Osteoblast (primary cell): Measurements from ENCODE around the gene CXorf49. TPM values are rescaled to one million over a fixed set of nuclear protein-coding genes. Genes with fewer than 3 reads are reported as not detected.
"Not testable (repeated sequence)": the region's sequence is repeated elsewhere in the genome, so short reads cannot be mapped to it uniquely, and the experiment has no call there.

Source experiments
- DNase-seq: peaks from one replicate; pipeline ENCODE4 v3.0.0; 2011; ENCODE audit warnings: low spot score, mixed read lengths; ENCODE audit not compliant: insufficient read length; ENCODE audit errors: missing footprints
- H2AFZ ChIP-seq: 2 replicates; pipeline ENCODE4 v1.6.0; 2011; ENCODE audit warnings: mild to moderate bottlenecking, low read length
- H3K27ac ChIP-seq: 2 replicates; pipeline ENCODE4 v1.5.1; 2011; ENCODE audit warnings: mild to moderate bottlenecking, low read depth, low read length, moderate library complexity
- H3K27me3 ChIP-seq: 2 replicates; pipeline ENCODE4 v1.6.0; 2012; ENCODE audit warnings: mild to moderate bottlenecking, control low read depth, inconsistent platforms, low read length, moderate library complexity; ENCODE audit not compliant: insufficient read depth
- H3K36me3 ChIP-seq: 2 replicates; pipeline ENCODE4 v1.5.1; 2011; ENCODE audit warnings: mild to moderate bottlenecking, low read length, control low read depth, moderate library complexity; ENCODE audit not compliant: insufficient read depth
- H3K4me1 ChIP-seq: 2 replicates; pipeline ENCODE4 v1.5.1; 2011; ENCODE audit warnings: mild to moderate bottlenecking, low read length, control low read depth, moderate library complexity; ENCODE audit not compliant: insufficient read depth
- H3K4me2 ChIP-seq: 2 replicates; pipeline ENCODE4 v1.6.0; 2011; ENCODE audit warnings: mild to moderate bottlenecking, low read length; ENCODE audit not compliant: insufficient read depth
- H3K4me3 ChIP-seq: fragments of 200-600 bp; sonication (generic); 3 replicates; pipeline ENCODE4 v1.5.1; 2012; ENCODE audit warnings: mild to moderate bottlenecking, low read length, inconsistent platforms; ENCODE audit not compliant: insufficient read depth
- H3K79me2 ChIP-seq: 2 replicates; pipeline ENCODE4 v1.6.0; 2012; ENCODE audit warnings: mild to moderate bottlenecking, low read length, control low read depth, inconsistent platforms; ENCODE audit not compliant: insufficient read depth
- H3K9me3 ChIP-seq: 2 replicates; pipeline ENCODE4 v1.5.1; 2011; ENCODE audit warnings: low read depth, low read length, control low read depth
- H4K20me1 ChIP-seq: 2 replicates; pipeline ENCODE4 v1.6.0; 2012; ENCODE audit warnings: mild to moderate bottlenecking, low read length, control low read depth; ENCODE audit not compliant: insufficient read depth
- CTCF ChIP-seq: IDR thresholded peaks from 2 replicates; pipeline ENCODE4 v1.5.1; 2011; ENCODE audit warnings: mild to moderate bottlenecking, low read depth, low read length, moderate library complexity; ENCODE audit errors: extremely low read depth
- total RNA-seq: library from RNA; depleted of rRNA; stranded (reverse); fragments of >200 nt; gene quantifications from 2 replicates; pipeline ENCODE4 v1.2.3, GENCODE V29; 2012

Gene CXorf49
- total RNA-seq, 1 donor = not detected

GRCh38 chrX:71679575-71680207 lies 38.4 kb downstream of the CXorf49 start:
- no peak overlapping the region for H3K4me3 ChIP-seq
- H3K27me3 ChIP-seq = peaks cover 13% of the 10 kb centered on the region
- no peaks in the 10 kb centered on the region for H3K79me2 ChIP-seq
- no peak for DNase-seq
- H3K36me3 ChIP-seq = no peaks in the 10 kb centered on the region
- no peaks in the 10 kb centered on the region for H3K4me1 ChIP-seq
- H3K27ac ChIP-seq = no peak overlapping the region
- H3K4me2 ChIP-seq = no peak overlapping the region
- no peaks in the 10 kb centered on the region for H4K20me1 ChIP-seq
- no peak overlapping the region for H2AFZ ChIP-seq
- no peaks in the 10 kb centered on the region for H3K9me3 ChIP-seq
- no peak for TF ChIP-seq CTCF

DNA sequence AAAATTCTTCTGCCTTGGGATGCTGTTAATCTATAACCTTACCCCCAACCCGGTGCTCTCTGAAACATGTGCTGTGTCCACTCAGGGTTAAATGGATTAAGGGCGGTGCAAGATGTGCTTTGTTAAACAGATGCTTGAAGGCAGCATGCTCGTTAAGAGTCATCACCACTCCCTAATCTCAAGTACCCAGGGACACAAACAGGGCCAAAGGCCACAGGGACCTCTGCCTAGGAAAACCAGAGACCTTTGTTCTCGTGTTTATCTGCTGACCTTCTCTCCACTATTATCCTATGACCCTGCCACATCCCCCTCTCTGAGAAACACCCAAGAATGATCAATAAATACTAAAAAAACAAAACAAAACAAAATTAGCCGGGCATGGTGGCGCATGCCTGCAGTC lies 40.9 kb downstream of the CXorf49 start:
- not testable (repeated sequence) for H3K4me2 ChIP-seq, H3K36me3 ChIP-seq, H3K4me3 ChIP-seq, H3K79me2 ChIP-seq, H3K27ac ChIP-seq, H3K4me1 ChIP-seq, DNase-seq, H3K9me3 ChIP-seq, H4K20me1 ChIP-seq, H2AFZ ChIP-seq
- peaks cover 15% of the 10 kb centered on the region for H3K27me3 ChIP-seq

- DNase-seq, H4K20me1 ChIP-seq, H2AFZ ChIP-seq, H3K4me2 ChIP-seq, H3K36me3 ChIP-seq, H3K4me3 ChIP-seq, H3K27ac ChIP-seq, H3K79me2 ChIP-seq, H3K4me1 ChIP-seq, H3K9me3 ChIP-seq: not testable (repeated sequence)
- peaks cover 13% of the 10 kb centered on the region for H3K27me3 ChIP-seq
Measured at GRCh38 chrX:71676068-71676795, 41.9 kb downstream of the CXorf49 start.

DNA sequence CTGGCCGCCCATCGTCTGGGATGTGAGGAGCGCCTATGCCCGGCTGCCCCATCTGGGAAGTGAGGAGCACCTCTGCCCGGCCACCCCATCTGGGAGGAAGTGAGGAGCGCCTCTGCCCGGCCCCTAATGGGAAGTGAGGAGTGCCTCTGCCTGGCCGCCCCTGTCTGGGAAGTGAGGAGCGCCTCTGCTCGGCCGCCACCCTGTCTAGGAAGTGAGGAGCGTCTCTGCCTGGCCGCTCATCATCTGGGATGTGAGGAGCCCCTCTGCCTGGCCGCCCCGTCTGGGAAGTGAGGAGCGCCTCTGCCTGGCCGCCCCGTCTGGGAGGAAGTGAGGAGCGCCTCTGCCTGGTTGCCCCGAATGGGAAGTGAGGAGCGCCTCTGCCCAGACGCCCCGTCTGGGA lies 42.4 kb downstream of the CXorf49 start:
- H3K27me3 ChIP-seq = peaks cover 16% of the 10 kb centered on the region
- not testable (repeated sequence) for H3K4me3 ChIP-seq, H3K9me3 ChIP-seq, H3K4me2 ChIP-seq, H3K36me3 ChIP-seq, H3K27ac ChIP-seq, H2AFZ ChIP-seq, H4K20me1 ChIP-seq, H3K4me1 ChIP-seq, H3K79me2 ChIP-seq, DNase-seq

DNA sequence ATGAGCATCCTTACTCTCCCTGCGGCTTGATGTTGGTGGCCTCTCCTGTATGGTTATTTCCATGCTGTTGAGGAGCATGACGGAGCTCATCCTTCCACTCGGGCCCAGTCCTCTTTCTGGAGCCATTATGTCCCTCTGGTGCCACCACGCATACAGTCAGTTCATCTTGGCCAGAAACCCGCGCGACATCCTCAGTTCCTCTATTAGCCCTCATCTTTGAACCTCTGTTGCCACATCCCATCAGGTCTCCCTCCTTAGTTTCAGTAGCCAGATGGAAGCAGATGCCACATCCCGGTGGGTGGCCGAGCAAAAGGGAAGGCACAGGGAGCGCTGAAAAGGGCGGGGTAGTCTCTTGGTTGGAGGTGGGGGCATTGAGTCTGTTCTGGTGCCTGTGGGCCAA lies 46.1 kb downstream of the CXorf49 start:
- no peak overlapping the region for H3K4me2 ChIP-seq
- H3K9me3 ChIP-seq = no peaks in the 10 kb centered on the region
- no peak for TF ChIP-seq CTCF
- H3K4me1 ChIP-seq = no peaks in the 10 kb centered on the region
- H3K27me3 ChIP-seq = peaks cover 15% of the 10 kb centered on the region
- H4K20me1 ChIP-seq = no peaks in the 10 kb centered on the region
- H3K27ac ChIP-seq = no peak overlapping the region
- H2AFZ ChIP-seq = no peak overlapping the region
- no peak for DNase-seq
- H3K79me2 ChIP-seq = no peaks in the 10 kb centered on the region
- no peak overlapping the region for H3K4me3 ChIP-seq
- H3K36me3 ChIP-seq = no peaks in the 10 kb centered on the region
